NCI-H1694 (cell line): Measurements from ENCODE around the gene ENO1.

Experiments used
- DNase-seq: peaks from one replicate; lab custom pipeline; 2025; lab: John Stamatoyannopoulos, UW

The ENO1 gene

DNA sequence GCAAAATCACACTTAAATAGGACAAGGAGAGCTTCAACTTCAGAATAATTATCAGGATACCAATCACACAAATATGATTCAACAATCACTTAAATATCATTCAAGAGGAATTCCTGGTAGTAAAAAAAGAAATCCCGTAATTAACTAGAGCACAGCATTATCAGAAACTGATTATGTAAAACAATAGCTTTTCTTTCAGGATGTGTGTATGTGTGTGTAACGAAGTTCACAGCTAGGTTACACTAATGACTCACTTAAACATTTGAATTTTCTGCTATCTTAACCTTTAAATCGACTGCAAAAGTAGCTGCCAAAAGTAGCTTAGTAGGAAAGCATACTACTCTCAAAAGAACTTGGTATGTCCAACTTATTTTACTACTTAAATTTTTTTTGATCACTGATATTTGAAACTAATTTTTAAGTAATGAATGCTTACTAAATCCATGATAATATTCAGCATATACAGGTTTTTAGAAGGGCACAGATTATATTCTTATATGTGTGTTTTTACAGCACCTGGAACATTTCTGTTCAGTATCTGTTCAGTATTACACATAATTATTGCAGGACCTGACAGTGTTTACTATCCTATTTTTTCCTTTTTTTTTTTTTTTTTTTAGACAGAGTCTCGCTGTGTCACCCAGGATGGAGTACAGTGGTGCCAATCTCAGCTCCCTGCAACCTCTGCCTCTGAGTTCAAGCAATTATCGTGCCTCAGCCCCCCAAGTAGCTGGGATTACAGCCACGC lies 65.3 kb downstream of the ENO1 start:
- DNase-seq: no peak

DNA sequence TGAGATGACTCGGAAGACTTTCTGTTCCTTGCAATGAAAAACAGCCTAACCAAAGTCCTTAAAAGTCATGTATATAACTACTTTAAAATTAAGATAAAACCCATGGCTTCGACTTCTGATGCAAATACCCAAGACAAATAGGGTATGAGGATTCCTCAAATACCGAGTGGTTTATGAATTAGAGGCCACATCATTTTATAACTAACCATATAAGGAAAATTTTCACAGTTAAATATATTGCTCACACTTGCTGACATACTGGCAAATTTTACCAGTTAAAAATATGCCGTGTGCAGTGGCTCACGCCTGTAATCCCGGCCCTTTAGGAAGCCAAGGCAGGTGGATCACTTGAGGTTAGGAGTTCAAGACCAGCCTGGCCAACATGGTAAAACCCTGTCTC lies 66.4 kb downstream of the ENO1 start:
- no peak for DNase-seq
